ENCODE results near the gene TMEM51.

Gene TMEM51

GRCh38 chr1:15156807-15157380 lies 3.3 kb downstream of the TMEM51 start:
- H3K4me3 ChIP-seq (replicated peaks in 1 of 2; ENCODE audit: low read depth in 2 of 2, low read length in 2 of 2): no peak overlapping the region
- no peak for TF ChIP-seq CTCF (IDR thresholded peaks at IDR 0.05; ENCODE audit: low read depth, low read length)
- DNase-seq (ENCODE audit: low read depth in 2 of 2): no peak

GRCh38 chr1:15157524-15158399 lies 4.2 kb downstream of the TMEM51 start:
- TF ChIP-seq CTCF (IDR thresholded peaks at IDR 0.05; ENCODE audit: low read depth, low read length): no peak
- no peak overlapping the region for H3K4me3 ChIP-seq (replicated peaks in 1 of 2; ENCODE audit: low read depth in 2 of 2, low read length in 2 of 2)
- no peak for DNase-seq (ENCODE audit: low read depth in 2 of 2)

- no peak for TF ChIP-seq CTCF (IDR thresholded peaks at IDR 0.05; ENCODE audit: low read depth, low read length)
- DNase-seq (ENCODE audit: low read depth in 2 of 2): peak; percentile 76 to 86
- H3K4me3 ChIP-seq (replicated peaks in 1 of 2; ENCODE audit: low read depth in 2 of 2, low read length in 2 of 2): no peak overlapping the region
These were observed 5.1 kb downstream of the TMEM51 start for GRCh38 chr1:15158506-15159165.

- H3K4me3 ChIP-seq (replicated peaks in 1 of 2; ENCODE audit: low read depth in 2 of 2, low read length in 2 of 2): no peak overlapping the region
- DNase-seq (ENCODE audit: low read depth in 2 of 2): no peak
- TF ChIP-seq CTCF (IDR thresholded peaks at IDR 0.05; ENCODE audit: low read depth, low read length): no peak
These were observed 5.6 kb downstream of the TMEM51 start for GRCh38 chr1:15159166-15159555.

- no peak for TF ChIP-seq CTCF (IDR thresholded peaks at IDR 0.05; ENCODE audit: low read depth, low read length)
- no peak overlapping the region for H3K4me3 ChIP-seq (replicated peaks in 1 of 2; ENCODE audit: low read depth in 2 of 2, low read length in 2 of 2)
- DNase-seq (ENCODE audit: low read depth in 2 of 2): no peak
These were observed 7.1 kb downstream of the TMEM51 start for GRCh38 chr1:15160626-15161025.

- no peak overlapping the region for H3K4me3 ChIP-seq (replicated peaks in 1 of 2; ENCODE audit: low read depth in 2 of 2, low read length in 2 of 2)
These were observed 13.8 kb downstream of the TMEM51 start for GRCh38 chr1:15167386-15167785.

More at GRCh38 chr1:15167386-15167785, 13.8 kb downstream of the TMEM51 start:
- no peak for TF ChIP-seq CTCF (IDR thresholded peaks at IDR 0.05; ENCODE audit: low read depth, low read length)
- DNase-seq (ENCODE audit: low read depth in 2 of 2): peak in 1 of 2 donors; percentile 61

Measured in cardiac fibroblast (primary cell).